Neuronal stem cell (in vitro differentiated cells): ENCODE measurements around the gene FBXW5.

Source experiments
- DNase-seq: peaks from one replicate; pipeline ENCODE4 v3.0.0-alpha.2; 2013; ENCODE audit warnings: low spot score
- H2AFZ ChIP-seq: one replicate; pipeline ENCODE4 v1.6.1; 2013; ENCODE audit warnings: mild to moderate bottlenecking, low read length, inconsistent platforms
- H2AK5ac ChIP-seq: 2 replicates; pipeline ENCODE4 v1.6.1; 2013; ENCODE audit warnings: low read depth, mild to moderate bottlenecking, inconsistent platforms, low read length, moderate library complexity, mixed read lengths
- H2BK120ac ChIP-seq: 2 replicates; pipeline ENCODE4 v1.6.1; 2013; ENCODE audit warnings: low read depth, mild to moderate bottlenecking, inconsistent platforms, low read length, moderate library complexity, mixed read lengths
- H2BK12ac ChIP-seq: one replicate; pipeline ENCODE4 v1.6.1; 2013; ENCODE audit warnings: low read length, inconsistent platforms
- H2BK15ac ChIP-seq: 2 replicates; pipeline ENCODE4 v1.6.1; 2013; ENCODE audit warnings: mild to moderate bottlenecking, low read length, inconsistent platforms, mixed read lengths
- H2BK5ac ChIP-seq: one replicate; pipeline ENCODE4 v1.6.1; 2013; ENCODE audit warnings: inconsistent platforms, mild to moderate bottlenecking, low read length, moderate library complexity
- H3K14ac ChIP-seq: one replicate; pipeline ENCODE4 v1.6.1; 2013; ENCODE audit warnings: low read length, inconsistent platforms
- H3K18ac ChIP-seq: 2 replicates; pipeline ENCODE4 v1.6.1; 2013; ENCODE audit warnings: low read length, inconsistent platforms
- H3K23ac ChIP-seq: 2 replicates; pipeline ENCODE4 v1.6.1; 2013; ENCODE audit warnings: low read depth, mild to moderate bottlenecking, mixed read lengths, low read length, inconsistent platforms; ENCODE audit not compliant: poor library complexity
- H3K27ac ChIP-seq: replicated peaks from 3 replicates; pipeline ENCODE4 v1.5.1; 2013; ENCODE audit warnings: low read length, inconsistent platforms
- H3K27me3 ChIP-seq, 3 experiments: 2 replicates each; pipeline ENCODE4 v1.6.1; 2013; ENCODE audit warnings: low read length in 3 of 3, mild to moderate bottlenecking in 2 of 3, inconsistent platforms in 1 of 3, low read depth in 1 of 3, mixed read lengths in 1 of 3, moderate library complexity in 1 of 3; ENCODE audit not compliant: control insufficient read depth in 3 of 3, insufficient read depth in 3 of 3
- H3K36me3 ChIP-seq, 2 donors: replicated peaks in 1 of 2; 2 replicates each; pipeline ENCODE4 v1.6.1; 2013; ENCODE audit warnings: low read length in 2 of 2; ENCODE audit not compliant: control insufficient read depth in 2 of 2, insufficient read depth in 2 of 2
- H3K4ac ChIP-seq: 2 replicates; pipeline ENCODE4 v1.6.1; 2013; ENCODE audit warnings: inconsistent platforms, mild to moderate bottlenecking, low read length, moderate library complexity
- H3K4me1 ChIP-seq, 2 donors: 1 replicate in 1 of 2; 2 replicates in 1 of 2; pipeline ENCODE4 v1.6.1; 2013; ENCODE audit warnings: low read length in 2 of 2, low read depth in 1 of 2; ENCODE audit not compliant: control insufficient read depth in 2 of 2, insufficient read depth in 1 of 2
- H3K4me2 ChIP-seq: one replicate; pipeline ENCODE4 v1.6.1; 2013; ENCODE audit warnings: mild to moderate bottlenecking, low read length, inconsistent platforms; ENCODE audit not compliant: insufficient read depth, poor library complexity, severe bottlenecking
- H3K4me3 ChIP-seq, 2 donors: 2 replicates each; pipeline ENCODE4 v1.5.1; 2013; ENCODE audit warnings: low read length in 2 of 2, mild to moderate bottlenecking in 2 of 2, inconsistent platforms in 1 of 2, moderate library complexity in 1 of 2
- H3K79me1 ChIP-seq: one replicate; pipeline ENCODE4 v1.6.1; 2013; ENCODE audit warnings: low read depth, mild to moderate bottlenecking, inconsistent platforms, low read length, moderate library complexity
- H3K9ac ChIP-seq: one replicate; pipeline ENCODE4 v1.6.1; 2013; ENCODE audit warnings: mild to moderate bottlenecking, low read depth, low read length, inconsistent platforms; ENCODE audit not compliant: poor library complexity
- H3K9me3 ChIP-seq, 2 donors: replicated peaks in 1 of 2; 2 replicates each; pipeline versions ENCODE3 to v1.6.1; 2013; ENCODE audit warnings: low read length in 2 of 2, mild to moderate bottlenecking in 2 of 2, inconsistent platforms in 1 of 2, low read depth in 1 of 2, mixed read lengths in 1 of 2, moderate library complexity in 1 of 2; ENCODE audit not compliant: control insufficient read depth in 2 of 2, insufficient read depth in 1 of 2
- H4K8ac ChIP-seq: one replicate; pipeline ENCODE4 v1.6.1; 2013; ENCODE audit warnings: low read depth, mild to moderate bottlenecking, inconsistent platforms, low read length, moderate library complexity
- H4K91ac ChIP-seq: one replicate; pipeline ENCODE4 v1.6.1; 2013; ENCODE audit warnings: low read length, low read depth, mild to moderate bottlenecking, inconsistent platforms; ENCODE audit not compliant: poor library complexity
- WGBS, 2 donors: extraction: QIAGEN DNeasy Blood & Tissue Kit; methylation state at CpG; one replicate each; pipeline ENCODE4 v1.1.7; 2013; ENCODE audit warnings: missing lambda C conversion rate in 2 of 2, mixed read lengths in 1 of 2; ENCODE audit not compliant: insufficient read length in 2 of 2, insufficient replicate concordance in 1 of 2; ENCODE audit errors: extremely low coverage in 2 of 2; 5-methylcytosine and 5-hydroxymethylcytosine counted together

Gene FBXW5

DNA sequence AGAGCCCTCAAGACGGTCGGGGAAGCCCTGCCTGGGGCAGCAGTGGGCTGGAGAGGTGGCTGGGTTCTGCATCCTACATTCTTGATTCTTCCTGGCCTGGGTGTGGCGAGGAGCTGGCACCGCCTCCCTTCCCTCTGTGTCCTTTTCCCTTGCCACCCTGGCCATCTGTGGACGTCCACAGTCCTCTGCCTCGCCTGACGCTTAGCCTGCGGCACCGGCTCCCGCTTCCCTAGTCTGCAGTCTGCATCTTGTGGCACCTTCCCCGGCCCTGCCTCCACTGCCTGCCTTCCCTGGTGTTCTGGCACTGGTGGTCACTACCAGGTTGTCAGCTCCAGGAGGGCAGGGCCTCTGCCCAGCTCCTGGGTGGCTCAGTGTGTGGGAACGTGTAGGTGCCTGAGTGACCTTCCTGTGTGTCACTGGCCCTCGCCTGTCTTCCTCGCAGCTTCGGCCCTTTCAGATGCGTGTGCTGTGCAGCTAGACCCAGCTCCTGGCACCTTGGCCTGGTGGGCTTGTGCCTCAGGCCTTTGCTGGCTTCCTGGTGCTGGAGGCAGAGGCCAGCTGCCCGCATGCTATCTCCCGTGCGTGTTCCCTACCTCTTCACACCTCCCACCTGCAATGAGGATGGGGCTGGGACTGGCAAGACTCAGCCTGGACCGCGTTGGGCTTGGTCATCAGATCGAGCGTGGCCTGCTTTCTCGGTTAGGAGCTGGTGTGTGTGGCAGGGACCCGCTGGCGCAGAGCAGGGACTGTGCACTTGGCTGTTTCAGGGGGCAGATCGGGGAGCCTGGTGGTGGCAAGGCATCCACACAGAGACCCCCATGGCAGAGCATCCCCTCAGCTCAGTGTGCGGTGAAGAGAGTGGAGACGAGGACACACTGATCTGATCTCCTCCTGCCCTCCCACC is 37.3 kb downstream of the FBXW5 start:
- no peak overlapping the region for H3K27ac ChIP-seq
- no peak overlapping the region for H3K4me3 ChIP-seq
- peaks cover 35 to 84% of the 10 kb centered on the region in 2 donors for H3K36me3 ChIP-seq
- H3K79me1 ChIP-seq = peaks cover 12% of the 10 kb centered on the region
- no peak overlapping the region for H3K4me2 ChIP-seq
- no peak overlapping the region for H3K14ac ChIP-seq
- no peak overlapping the region for H2BK15ac ChIP-seq
- no peaks in the 10 kb centered on the region for H3K27me3 ChIP-seq
- H3K18ac ChIP-seq = peak overlapping the region; percentile 71
- H2AFZ ChIP-seq = no peak overlapping the region
- H2AK5ac ChIP-seq = no peak overlapping the region
- H2BK120ac ChIP-seq = no peak overlapping the region
- H3K4me1 ChIP-seq = no peaks in the 10 kb centered on the region
- no peak overlapping the region for H2BK12ac ChIP-seq
- H3K4ac ChIP-seq = no peak overlapping the region
- no peak for DNase-seq
- no CpG with 5 or more reads among the region's 29 CpGs for WGBS, 2 donors
- H3K9ac ChIP-seq = peak overlapping the region; percentile 60
- no peak overlapping the region for H4K8ac ChIP-seq
- no peak overlapping the region for H4K91ac ChIP-seq
- no peaks in the 10 kb centered on the region for H3K9me3 ChIP-seq
- peak overlapping the region; percentile 65 for H3K23ac ChIP-seq
- peak overlapping the region; percentile 82 for H2BK5ac ChIP-seq

DNA sequence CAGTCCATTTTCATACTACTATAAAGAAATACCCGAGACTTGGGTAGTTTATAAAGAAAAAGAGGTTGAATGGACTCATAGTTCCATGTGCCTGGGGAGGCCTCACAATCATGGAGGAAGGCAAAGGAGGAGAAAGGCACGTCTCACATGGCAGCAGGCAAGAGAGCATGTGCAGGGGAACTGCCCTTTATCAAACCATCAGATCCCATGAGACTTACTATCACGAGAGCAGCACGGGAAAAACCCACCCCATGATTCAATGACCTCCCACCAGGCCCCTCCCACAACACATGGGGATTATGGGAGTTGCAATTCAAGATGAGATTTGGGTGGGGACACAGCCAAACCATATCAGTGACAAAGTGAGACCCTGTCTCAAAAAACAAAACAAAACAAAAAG is 38.3 kb downstream of the FBXW5 start:
- no peaks in the 10 kb centered on the region for H3K9me3 ChIP-seq

DNA sequence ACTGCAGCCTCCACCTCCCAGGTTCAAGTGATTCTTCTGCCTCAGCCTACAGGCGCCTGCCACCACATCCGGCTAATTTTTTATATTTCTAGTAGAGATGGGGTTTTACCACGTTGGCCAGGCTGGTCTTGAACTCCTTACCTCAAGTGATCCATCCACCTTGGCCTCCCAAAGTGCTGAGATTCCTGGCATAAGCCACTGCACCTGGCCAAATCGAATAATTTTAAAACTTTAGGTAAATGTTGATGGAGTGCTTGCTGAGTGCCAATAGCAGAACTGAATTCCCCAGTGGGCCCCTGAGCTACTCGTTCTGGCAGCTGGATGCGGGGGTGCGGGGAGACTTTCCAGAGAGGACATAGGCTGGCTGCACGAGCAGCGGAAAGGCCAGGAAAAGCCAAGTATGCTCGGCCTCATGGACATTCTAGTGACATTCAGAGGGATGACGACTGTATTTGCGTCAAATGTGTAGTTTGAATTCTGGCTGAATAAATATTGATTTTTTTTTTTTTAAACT is 41.4 kb downstream of the FBXW5 start:
- Histone ChIP-seq H3K4ac (no peak overlapping the region), H3K14ac (no peak overlapping the region), H2BK12ac (no peak overlapping the region), H4K91ac (no peak overlapping the region), H2BK120ac (no peak overlapping the region), H2BK15ac (no peak overlapping the region), H3K18ac (no peak overlapping the region), H3K9me3 (no peaks in the 10 kb centered on the region), H3K79me1 (peaks cover 17% of the 10 kb centered on the region), H3K9ac (no peak overlapping the region), H3K4me3 (no peak overlapping the region), H2BK5ac (no peak overlapping the region), H4K8ac (no peak overlapping the region), H3K4me1 (no peaks in the 10 kb centered on the region), H3K23ac (no peak overlapping the region), H2AFZ (no peak overlapping the region), H3K27ac (no peak overlapping the region), H3K4me2 (no peak overlapping the region), H3K36me3 (peaks cover 57 to 94% of the 10 kb centered on the region in 2 donors), H3K27me3 (no peaks in the 10 kb centered on the region), H2AK5ac (no peak overlapping the region)
- no CpG with 5 or more reads among the region's 12 CpGs for WGBS, 2 donors
- no peak for DNase-seq

More for the DNA sequence above, 38.3 kb downstream of the FBXW5 start:
- H3K27me3 ChIP-seq = no peaks in the 10 kb centered on the region
- no CpG with 5 or more reads among the region's 4 CpGs for WGBS, 2 donors
- H4K91ac ChIP-seq = no peak overlapping the region
- H3K14ac ChIP-seq = no peak overlapping the region
- H4K8ac ChIP-seq = no peak overlapping the region
- H3K23ac ChIP-seq = no peak overlapping the region
- H3K9ac ChIP-seq = no peak overlapping the region
- no peak overlapping the region for H2AK5ac ChIP-seq
- no peak overlapping the region for H2BK120ac ChIP-seq
- no peaks in the 10 kb centered on the region for H3K4me1 ChIP-seq
- H3K27ac ChIP-seq = no peak overlapping the region
- no peak overlapping the region for H3K4me3 ChIP-seq
- no peak overlapping the region for H3K18ac ChIP-seq
- no peak overlapping the region for H2AFZ ChIP-seq
- DNase-seq = no peak
- no peak overlapping the region for H2BK15ac ChIP-seq
- H2BK12ac ChIP-seq = no peak overlapping the region
- peaks cover 45 to 86% of the 10 kb centered on the region in 2 donors for H3K36me3 ChIP-seq
- no peak overlapping the region for H2BK5ac ChIP-seq
- peaks cover 16% of the 10 kb centered on the region for H3K79me1 ChIP-seq
- no peak overlapping the region for H3K4me2 ChIP-seq
- H3K4ac ChIP-seq = no peak overlapping the region

DNA sequence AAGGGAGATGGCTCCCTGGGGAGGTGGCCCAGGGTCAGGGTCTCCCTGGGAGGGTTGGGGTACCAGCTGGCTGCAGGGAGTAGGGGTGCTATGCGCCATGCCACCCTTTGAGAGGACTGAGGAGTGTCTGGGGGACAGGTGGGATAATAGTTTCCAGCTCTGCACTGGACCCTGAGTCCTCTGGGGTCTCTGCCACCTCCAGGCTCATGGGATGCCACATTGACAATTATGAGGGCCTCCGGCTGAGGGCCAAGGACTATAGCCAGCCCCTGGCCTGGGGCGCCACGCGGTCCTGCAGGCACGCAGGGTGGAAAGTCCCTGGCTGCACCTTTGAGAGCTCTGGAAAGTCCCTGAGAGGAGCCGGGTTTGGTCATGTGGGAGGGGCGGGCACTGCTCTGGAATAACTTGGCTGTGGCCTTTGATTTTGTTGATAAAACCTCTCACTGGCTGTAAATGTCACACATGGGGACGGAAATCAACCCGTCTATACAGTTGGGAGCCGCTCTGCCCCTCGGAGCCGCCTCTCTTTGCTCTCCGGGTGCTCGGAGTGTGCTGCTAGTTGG is 42.2 kb downstream of the FBXW5 start:
- Histone ChIP-seq H3K9ac (no peak overlapping the region), H3K4me3 (no peak overlapping the region)
- WGBS, 2 donors = no CpG with 5 or more reads among the region's 15 CpGs

More for the DNA sequence above, 42.2 kb downstream of the FBXW5 start:
- no peak overlapping the region for H3K14ac ChIP-seq
- H4K8ac ChIP-seq = no peak overlapping the region
- no peak overlapping the region for H2BK15ac ChIP-seq
- no peak overlapping the region for H4K91ac ChIP-seq
- H3K27me3 ChIP-seq = no peaks in the 10 kb centered on the region
- H3K18ac ChIP-seq = no peak overlapping the region
- no peak overlapping the region for H3K4ac ChIP-seq
- no peaks in the 10 kb centered on the region for H3K4me1 ChIP-seq
- H3K4me2 ChIP-seq = no peak overlapping the region
- no peak for DNase-seq
- H3K23ac ChIP-seq = peak overlapping the region; percentile 65
- H2BK120ac ChIP-seq = no peak overlapping the region
- no peak overlapping the region for H2BK12ac ChIP-seq
- H3K79me1 ChIP-seq = peaks cover 14% of the 10 kb centered on the region
- no peak overlapping the region for H2AFZ ChIP-seq
- no peak overlapping the region for H3K27ac ChIP-seq
- no peaks in the 10 kb centered on the region for H3K9me3 ChIP-seq
- no peak overlapping the region for H2AK5ac ChIP-seq
- H3K36me3 ChIP-seq = peaks cover 52 to 87% of the 10 kb centered on the region in 2 donors
- no peak overlapping the region for H2BK5ac ChIP-seq
